BLaER1 (cell line): ENCODE results near the gene CLEC4G.
"Not testable (repeated sequence)": the region's sequence is repeated elsewhere in the genome, so short reads cannot be mapped to it uniquely, and the experiment has no call there.

Experiments used
- H3K27ac ChIP-seq: shearing (Covaris generic); formaldehyde crosslinking; 2 replicates; pipeline ENCODE4 v1.8.1; 2022
- H3K27me3 ChIP-seq: shearing (Covaris generic); formaldehyde crosslinking; 2 replicates; pipeline ENCODE4 v1.8.1; 2022
- H3K36me3 ChIP-seq: shearing (Covaris generic); formaldehyde crosslinking; 2 replicates; pipeline ENCODE4 v1.8.1; 2022
- H3K4me1 ChIP-seq: shearing (Covaris generic); formaldehyde crosslinking; 2 replicates; pipeline ENCODE4 v1.8.1; 2022
- H3K4me2 ChIP-seq: shearing (Covaris generic); formaldehyde crosslinking; 2 replicates; pipeline ENCODE4 v1.8.1; 2022
- H3K4me3 ChIP-seq: shearing (Covaris generic); formaldehyde crosslinking; 2 replicates; pipeline ENCODE4 v1.8.1; 2022
- H3K9ac ChIP-seq: shearing (Covaris generic); formaldehyde crosslinking; 2 replicates; pipeline ENCODE4 v1.8.1; 2022
- H3K9me3 ChIP-seq: shearing (Covaris generic); formaldehyde crosslinking; 2 replicates; pipeline ENCODE4 v1.8.1; 2022
- H4K20me1 ChIP-seq: shearing (Covaris generic); formaldehyde crosslinking; 2 replicates; pipeline ENCODE4 v1.8.1; 2022
- Cebpa-rat ChIP-seq: shearing (Covaris generic); IDR thresholded peaks from 2 replicates; pipeline ENCODE4 v1.8.1; 2022

The CLEC4G gene

GRCh38 chr19:7766535-7766934, 34.6 kb upstream of the CLEC4G start:
- no peak for TF ChIP-seq Cebpa-rat
- Histone ChIP-seq H3K9ac (no peak overlapping the region), H3K27me3 (no peaks in the 10 kb centered on the region), H3K4me1 (peaks cover 8% of the 10 kb centered on the region; the same call in 1 of the 2 replicates), H4K20me1 (no peaks in the 10 kb centered on the region), H3K27ac (no peak overlapping the region), H3K36me3 (no peaks in the 10 kb centered on the region), H3K9me3 (peaks cover 3% of the 10 kb centered on the region; the same call in 1 of the 2 replicates), H3K4me2 (no peak overlapping the region), H3K4me3 (no peak overlapping the region)

GRCh38 chr19:7765043-7765442, 33.1 kb upstream of the CLEC4G start:
- H3K27me3 ChIP-seq, H4K20me1 ChIP-seq, H3K9ac ChIP-seq, H3K4me1 ChIP-seq, H3K4me3 ChIP-seq, H3K36me3 ChIP-seq, H3K4me2 ChIP-seq, H3K27ac ChIP-seq: not testable (repeated sequence)
- H3K9me3 ChIP-seq, result peaks cover 16% of the 10 kb centered on the region

GRCh38 chr19:7764157-7764556, 32.2 kb upstream of the CLEC4G start:
- H3K4me1 ChIP-seq, H3K9ac ChIP-seq, H4K20me1 ChIP-seq, H3K36me3 ChIP-seq, H3K27me3 ChIP-seq, H3K4me3 ChIP-seq, H3K4me2 ChIP-seq, H3K27ac ChIP-seq: not testable (repeated sequence)
- peaks cover 25% of the 10 kb centered on the region for H3K9me3 ChIP-seq

- H3K36me3 ChIP-seq, result no peaks in the 10 kb centered on the region
- H3K4me2 ChIP-seq, result no peak overlapping the region
- no peak overlapping the region for H3K27ac ChIP-seq
- H3K4me1 ChIP-seq, result peaks cover 8% of the 10 kb centered on the region; the same call in 1 of the 2 replicates
- H4K20me1 ChIP-seq, result no peaks in the 10 kb centered on the region
- H3K27me3 ChIP-seq, result no peaks in the 10 kb centered on the region
- peaks cover 30% of the 10 kb centered on the region for H3K9me3 ChIP-seq
- no peak for TF ChIP-seq Cebpa-rat
- no peak overlapping the region for H3K4me3 ChIP-seq
- no peak overlapping the region for H3K9ac ChIP-seq
These were observed 31.8 kb upstream of the CLEC4G start for GRCh38 chr19:7763696-7764095.

GRCh38 chr19:7762719-7763293, 30.9 kb upstream of the CLEC4G start, which contains the start of gene CLEC4M:
Gene CLEC4M, plus strand, starts transcription at chr19:7763243. Its CDS starts 24 bp downstream, at chr19:7763267.
- Histone ChIP-seq H3K4me1 (peaks cover 8% of the 10 kb centered on the region; the same call in 1 of the 2 replicates), H3K36me3 (no peaks in the 10 kb centered on the region), H3K27me3 (no peaks in the 10 kb centered on the region), H3K9me3 (peaks cover 39% of the 10 kb centered on the region), H3K4me3 (no peak within 1 kb of the TSS), H3K9ac (no peak within 1 kb of the TSS), H4K20me1 (no peaks in the 10 kb centered on the region), H3K4me2 (0 out of 2 replicates have a peak within 1 kb of the TSS, but pooled peaks have one; percentile 6), H3K27ac (no peak within 1 kb of the TSS)
- no peak for TF ChIP-seq Cebpa-rat

GRCh38 chr19:7759156-7759555, 27.2 kb upstream of the CLEC4G start:
- no peaks in the 10 kb centered on the region for H4K20me1 ChIP-seq
- H3K9ac ChIP-seq, result no peak overlapping the region
- no peaks in the 10 kb centered on the region for H3K36me3 ChIP-seq
- no peak overlapping the region for H3K27ac ChIP-seq
- no peak overlapping the region for H3K4me2 ChIP-seq
- H3K4me3 ChIP-seq, result no peak overlapping the region
- H3K9me3 ChIP-seq, result peaks cover 69% of the 10 kb centered on the region
- H3K4me1 ChIP-seq, result peaks cover 8% of the 10 kb centered on the region; the same call in 1 of the 2 replicates
- TF ChIP-seq Cebpa-rat, result no peak
- no peaks in the 10 kb centered on the region for H3K27me3 ChIP-seq

GRCh38 chr19:7757358-7757757, 25.4 kb upstream of the CLEC4G start:
- Histone ChIP-seq H3K9me3 (peaks cover 69% of the 10 kb centered on the region), H3K4me3 (0 out of 2 replicates have a peak overlapping the region, but pooled peaks have one; percentile 1), H3K36me3 (no peaks in the 10 kb centered on the region), H3K9ac (no peak overlapping the region), H3K27me3 (no peaks in the 10 kb centered on the region), H4K20me1 (no peaks in the 10 kb centered on the region), H3K4me2 (no peak overlapping the region), H3K4me1 (no peaks in the 10 kb centered on the region), H3K27ac (no peak overlapping the region)
- no peak for TF ChIP-seq Cebpa-rat

- Histone ChIP-seq H3K27ac (no peak overlapping the region), H3K36me3 (no peaks in the 10 kb centered on the region), H3K27me3 (no peaks in the 10 kb centered on the region), H3K4me2 (no peak overlapping the region), H4K20me1 (no peaks in the 10 kb centered on the region), H3K4me1 (peaks cover 5% of the 10 kb centered on the region), H3K9me3 (peaks cover 68% of the 10 kb centered on the region), H3K9ac (no peak overlapping the region), H3K4me3 (no peak overlapping the region)
- TF ChIP-seq Cebpa-rat, result no peak
These were observed 24.3 kb upstream of the CLEC4G start for GRCh38 chr19:7756258-7756657.

- H3K4me2 ChIP-seq, result peak overlapping the region; percentile 32
- peaks cover 17% of the 10 kb centered on the region for H3K4me1 ChIP-seq
- no peaks in the 10 kb centered on the region for H3K36me3 ChIP-seq
- H3K27ac ChIP-seq, result no peak overlapping the region
- peaks cover 21% of the 10 kb centered on the region for H3K9me3 ChIP-seq
- no peaks in the 10 kb centered on the region for H4K20me1 ChIP-seq
- no peaks in the 10 kb centered on the region for H3K27me3 ChIP-seq
- no peak for TF ChIP-seq Cebpa-rat
- no peak overlapping the region for H3K4me3 ChIP-seq
- no peak overlapping the region for H3K9ac ChIP-seq
These were observed 19.4 kb upstream of the CLEC4G start for GRCh38 chr19:7751157-7751783.

GRCh38 chr19:7748756-7749155, 16.8 kb upstream of the CLEC4G start:
- Histone ChIP-seq H3K9ac (no peak overlapping the region), H3K27ac (no peak overlapping the region), H3K27me3 (no peaks in the 10 kb centered on the region), H3K9me3 (peaks cover 6% of the 10 kb centered on the region; the same call in 1 of the 2 replicates), H3K4me2 (no peak overlapping the region), H3K4me3 (no peak overlapping the region), H3K36me3 (no peaks in the 10 kb centered on the region), H4K20me1 (no peaks in the 10 kb centered on the region), H3K4me1 (peaks cover 31% of the 10 kb centered on the region)
- TF ChIP-seq Cebpa-rat, result no peak
